HepG2 (cell line): Measurements from ENCODE around the gene SYTL1. TPM values are rescaled to one million over a fixed set of nuclear protein-coding genes. Genes with fewer than 3 reads are reported as not detected.

Source experiments
- ATM ChIP-seq: fragments of 450-650 bp; IDR thresholded peaks from 2 replicates; pipeline ENCODE4 v1.7.1; 2017; ENCODE audit warnings: mild to moderate bottlenecking, borderline replicate concordance
- CREB1 ChIP-seq, 2 experiments: fragments of 450-650 bp in 1 of 2; IDR thresholded peaks; 2 replicates each; pipeline ENCODE4 v1.6.1; 2016 to 2017; ENCODE audit warnings: control low read depth in 1 of 2, mild to moderate bottlenecking in 1 of 2, missing compliant biosample characterization in 1 of 2, missing genetic modification characterization in 1 of 2
- DMAP1 ChIP-seq: IDR thresholded peaks from 2 replicates; pipeline ENCODE4 v1.6.1; 2016
- MEIS2 ChIP-seq: sonication (generic); formaldehyde crosslinking; IDR thresholded peaks from 2 replicates; pipeline ENCODE4 v1.9.0; 2021; ENCODE audit warnings: mild to moderate bottlenecking, missing genetic modification reagents
- NCOA2 ChIP-seq: sonication (generic); formaldehyde crosslinking; IDR thresholded peaks from 2 replicates; pipeline ENCODE4 v1.8.0; 2022; ENCODE audit warnings: inconsistent platforms
- RFX5 ChIP-seq: IDR thresholded peaks from 2 replicates; pipeline ENCODE4 v1.6.1; 2011; ENCODE audit warnings: low read depth, low read length, improper control_type of control experiment
- RFXANK ChIP-seq: IDR thresholded peaks from 2 replicates; pipeline ENCODE4 v1.6.1; 2016
- RNF2 ChIP-seq: fragments of 450-650 bp; conservative IDR thresholded peaks from 2 replicates; pipeline ENCODE4 v1.6.1; 2016; ENCODE audit warnings: low read depth
- TFDP2 ChIP-seq: sonication (generic); formaldehyde crosslinking; IDR thresholded peaks from 2 replicates; pipeline ENCODE4 v1.4.0; 2020; ENCODE audit warnings: missing genetic modification reagents
- THAP11 ChIP-seq: IDR thresholded peaks from 2 replicates; pipeline ENCODE4 v1.6.1; 2016; ENCODE audit warnings: missing biosample characterization, missing genetic modification reagents
- ZKSCAN1 ChIP-seq: fragments of 150-350 bp; IDR thresholded peaks from 2 replicates; pipeline ENCODE4 v1.6.1; 2014; ENCODE audit warnings: low read length
- ZNF160 ChIP-seq: sonication (generic); formaldehyde crosslinking; IDR thresholded peaks from 2 replicates; pipeline ENCODE4 v1.8.0; 2022; ENCODE audit warnings: mild to moderate bottlenecking, inconsistent platforms, missing genetic modification reagents
- ZNF225 ChIP-seq: sonication (generic); formaldehyde crosslinking; IDR thresholded peaks from 2 replicates; pipeline ENCODE4 v1.4.0; 2020; ENCODE audit warnings: mild to moderate bottlenecking, missing genetic modification reagents
- ZNF256 ChIP-seq: sonication (generic); formaldehyde crosslinking; conservative IDR thresholded peaks from 2 replicates; pipeline ENCODE4 v1.4.0; 2020; ENCODE audit warnings: missing genetic modification reagents
- ZNF431 ChIP-seq: sonication (generic); formaldehyde crosslinking; IDR thresholded peaks from 2 replicates; pipeline ENCODE4 v1.9.0; 2022; ENCODE audit warnings: missing genetic modification reagents, low read depth, mild to moderate bottlenecking, borderline replicate concordance
- ZSCAN20 ChIP-seq: sonication (generic); formaldehyde crosslinking; IDR thresholded peaks from 2 replicates; pipeline ENCODE4 v1.4.0; 2020; ENCODE audit warnings: missing genetic modification reagents, mild to moderate bottlenecking, borderline replicate concordance
- polyA plus RNA-seq, 8 experiments: library from polyadenylated mRNA; depleted of rRNA in 3 of 8; stranded (reverse) in 7 of 8; unstranded in 1 of 8; fragments of >200 nt; fragmentation: Illumina TruSeq in 4 of 8; extraction: Trizol in 4 of 8; gene quantifications; 2 replicates each; pipeline versions ENCODE4 v1.2.1 to v1.2.3, GENCODE V29; 2011 to 2016; ENCODE audit warnings: low read depth in 4 of 8, missing spikeins in 1 of 8, mixed read lengths in 1 of 8; ENCODE audit not compliant: insufficient read depth in 1 of 8
- total RNA-seq, 5 experiments: library from RNA; depleted of rRNA; stranded (reverse); fragments of >200 nt; fragmentation: Illumina TruSeq; extraction: Trizol; gene quantifications; 2 replicates each; pipeline ENCODE4 v1.2.3, GENCODE V29; 2016; ENCODE audit warnings: low read depth in 1 of 5
- TF ChIP-seq, protein P1 (sequence below): sonication (generic); formaldehyde crosslinking; IDR thresholded peaks from 2 replicates; pipeline ENCODE4 v1.5.0; 2020; ENCODE audit warnings: mild to moderate bottlenecking, missing genetic modification reagents, borderline replicate concordance
- TF ChIP-seq, protein P2 (sequence below): IDR thresholded peaks from 2 replicates; pipeline ENCODE4 v1.6.1; 2018; ENCODE audit warnings: missing genetic modification reagents, mild to moderate bottlenecking, missing compliant biosample characterization
- TF ChIP-seq, protein P3 (sequence below): sonication (generic); formaldehyde crosslinking; IDR thresholded peaks from 2 replicates; pipeline ENCODE4 v1.4.0; 2020; ENCODE audit warnings: missing genetic modification reagents, borderline replicate concordance

Gene SYTL1
- total and polyA plus RNA-seq, 2 of the 13 experiments (the other 11 are each of a cell fraction or from before 2014, with no cell fraction given) = 11.1 to 17.8 TPM

DNA sequence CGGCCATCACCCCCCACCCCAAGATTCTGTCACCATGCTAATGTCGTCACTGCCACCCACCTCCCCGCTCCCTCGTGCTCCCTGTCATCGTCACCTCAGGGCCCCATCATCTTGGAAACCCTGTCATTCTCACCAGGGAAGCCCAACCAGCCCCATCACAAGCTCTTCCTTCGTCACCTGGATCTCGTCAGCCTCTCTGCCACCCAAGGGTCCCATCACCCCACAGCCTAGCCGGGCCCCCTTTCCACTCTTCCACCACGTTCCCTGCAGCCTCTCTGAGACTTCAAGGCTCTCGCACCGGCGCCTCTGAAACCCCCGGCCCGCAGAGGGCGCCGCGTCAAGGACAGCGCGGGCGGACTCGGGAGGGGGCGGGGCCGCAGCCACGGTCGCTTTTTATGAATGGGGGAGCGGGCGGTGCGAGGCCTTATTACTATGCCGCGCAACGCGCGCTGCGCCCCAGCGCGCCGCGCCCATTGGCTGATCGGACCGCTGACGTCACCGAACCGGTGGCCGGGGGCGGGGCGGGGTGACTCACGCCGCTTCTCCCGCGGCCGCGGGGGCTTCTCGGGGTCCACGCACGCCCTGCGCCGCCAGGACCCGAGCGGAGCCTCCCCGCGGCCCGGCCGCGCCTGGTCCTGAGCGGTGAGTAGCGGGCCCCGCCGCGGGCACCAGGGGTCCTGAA, 50.4 kb downstream of the SYTL1 start, which contains the start of gene GPR3 (continued):
- TF ChIP-seq ZNF160 (CRISPR knock-in tag) = no peak
- no peak for TF ChIP-seq RNF2
- peak; percentile 95 for TF ChIP-seq CREB1 (IDR thresholded peaks at IDR 0.05)
- TF ChIP-seq CREB1 (CRISPR knock-in tag; IDR thresholded peaks at IDR 0.05) = no peak; the same call in none of the 2 replicates
- no peak for TF ChIP-seq MEIS2 (CRISPR knock-in tag)
- TF ChIP-seq, protein P1, sequence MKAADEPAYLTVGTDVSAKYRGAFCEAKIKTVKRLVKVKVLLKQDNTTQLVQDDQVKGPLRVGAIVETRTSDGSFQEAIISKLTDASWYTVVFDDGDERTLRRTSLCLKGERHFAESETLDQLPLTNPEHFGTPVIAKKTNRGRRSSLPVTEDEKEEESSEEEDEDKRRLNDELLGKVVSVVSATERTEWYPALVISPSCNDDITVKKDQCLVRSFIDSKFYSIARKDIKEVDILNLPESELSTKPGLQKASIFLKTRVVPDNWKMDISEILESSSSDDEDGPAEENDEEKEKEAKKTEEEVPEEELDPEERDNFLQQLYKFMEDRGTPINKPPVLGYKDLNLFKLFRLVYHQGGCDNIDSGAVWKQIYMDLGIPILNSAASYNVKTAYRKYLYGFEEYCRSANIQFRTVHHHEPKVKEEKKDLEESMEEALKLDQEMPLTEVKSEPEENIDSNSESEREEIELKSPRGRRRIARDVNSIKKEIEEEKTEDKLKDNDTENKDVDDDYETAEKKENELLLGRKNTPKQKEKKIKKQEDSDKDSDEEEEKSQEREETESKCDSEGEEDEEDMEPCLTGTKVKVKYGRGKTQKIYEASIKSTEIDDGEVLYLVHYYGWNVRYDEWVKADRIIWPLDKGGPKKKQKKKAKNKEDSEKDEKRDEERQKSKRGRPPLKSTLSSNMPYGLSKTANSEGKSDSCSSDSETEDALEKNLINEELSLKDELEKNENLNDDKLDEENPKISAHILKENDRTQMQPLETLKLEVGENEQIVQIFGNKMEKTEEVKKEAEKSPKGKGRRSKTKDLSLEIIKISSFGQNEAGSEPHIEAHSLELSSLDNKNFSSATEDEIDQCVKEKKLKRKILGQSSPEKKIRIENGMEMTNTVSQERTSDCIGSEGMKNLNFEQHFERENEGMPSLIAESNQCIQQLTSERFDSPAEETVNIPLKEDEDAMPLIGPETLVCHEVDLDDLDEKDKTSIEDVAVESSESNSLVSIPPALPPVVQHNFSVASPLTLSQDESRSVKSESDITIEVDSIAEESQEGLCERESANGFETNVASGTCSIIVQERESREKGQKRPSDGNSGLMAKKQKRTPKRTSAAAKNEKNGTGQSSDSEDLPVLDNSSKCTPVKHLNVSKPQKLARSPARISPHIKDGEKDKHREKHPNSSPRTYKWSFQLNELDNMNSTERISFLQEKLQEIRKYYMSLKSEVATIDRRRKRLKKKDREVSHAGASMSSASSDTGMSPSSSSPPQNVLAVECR = peak; percentile 57; the same call in 1 of the 2 replicates
- no peak for TF ChIP-seq ZKSCAN1
- TF ChIP-seq THAP11 = peak; percentile 55
- TF ChIP-seq, protein P2, sequence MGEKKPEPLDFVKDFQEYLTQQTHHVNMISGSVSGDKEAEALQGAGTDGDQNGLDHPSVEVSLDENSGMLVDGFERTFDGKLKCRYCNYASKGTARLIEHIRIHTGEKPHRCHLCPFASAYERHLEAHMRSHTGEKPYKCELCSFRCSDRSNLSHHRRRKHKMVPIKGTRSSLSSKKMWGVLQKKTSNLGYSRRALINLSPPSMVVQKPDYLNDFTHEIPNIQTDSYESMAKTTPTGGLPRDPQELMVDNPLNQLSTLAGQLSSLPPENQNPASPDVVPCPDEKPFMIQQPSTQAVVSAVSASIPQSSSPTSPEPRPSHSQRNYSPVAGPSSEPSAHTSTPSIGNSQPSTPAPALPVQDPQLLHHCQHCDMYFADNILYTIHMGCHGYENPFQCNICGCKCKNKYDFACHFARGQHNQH (CRISPR knock-in tag) = no peak
- TF ChIP-seq, protein P3, sequence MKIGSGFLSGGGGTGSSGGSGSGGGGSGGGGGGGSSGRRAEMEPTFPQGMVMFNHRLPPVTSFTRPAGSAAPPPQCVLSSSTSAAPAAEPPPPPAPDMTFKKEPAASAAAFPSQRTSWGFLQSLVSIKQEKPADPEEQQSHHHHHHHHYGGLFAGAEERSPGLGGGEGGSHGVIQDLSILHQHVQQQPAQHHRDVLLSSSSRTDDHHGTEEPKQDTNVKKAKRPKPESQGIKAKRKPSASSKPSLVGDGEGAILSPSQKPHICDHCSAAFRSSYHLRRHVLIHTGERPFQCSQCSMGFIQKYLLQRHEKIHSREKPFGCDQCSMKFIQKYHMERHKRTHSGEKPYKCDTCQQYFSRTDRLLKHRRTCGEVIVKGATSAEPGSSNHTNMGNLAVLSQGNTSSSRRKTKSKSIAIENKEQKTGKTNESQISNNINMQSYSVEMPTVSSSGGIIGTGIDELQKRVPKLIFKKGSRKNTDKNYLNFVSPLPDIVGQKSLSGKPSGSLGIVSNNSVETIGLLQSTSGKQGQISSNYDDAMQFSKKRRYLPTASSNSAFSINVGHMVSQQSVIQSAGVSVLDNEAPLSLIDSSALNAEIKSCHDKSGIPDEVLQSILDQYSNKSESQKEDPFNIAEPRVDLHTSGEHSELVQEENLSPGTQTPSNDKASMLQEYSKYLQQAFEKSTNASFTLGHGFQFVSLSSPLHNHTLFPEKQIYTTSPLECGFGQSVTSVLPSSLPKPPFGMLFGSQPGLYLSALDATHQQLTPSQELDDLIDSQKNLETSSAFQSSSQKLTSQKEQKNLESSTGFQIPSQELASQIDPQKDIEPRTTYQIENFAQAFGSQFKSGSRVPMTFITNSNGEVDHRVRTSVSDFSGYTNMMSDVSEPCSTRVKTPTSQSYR (CRISPR knock-in tag) = peak; percentile 66; the same call in 1 of the 2 replicates
- peak; percentile 43; the same call in 1 of the 2 replicates for TF ChIP-seq DMAP1
- TF ChIP-seq ZSCAN20 (CRISPR knock-in tag) = 0 out of 2 replicates have a peak, but pooled peaks have one; percentile 32
- no peak for TF ChIP-seq ATM
- TF ChIP-seq NCOA2 (CRISPR knock-in tag) = no peak
- TF ChIP-seq RFXANK (CRISPR knock-in tag) = peak; percentile 89
- no peak for TF ChIP-seq ZNF431
- TF ChIP-seq RFX5 = peak; percentile 83
- 0 out of 2 replicates have a peak, but pooled peaks have one; percentile 22 for TF ChIP-seq ZNF225
- peak; percentile 75 for TF ChIP-seq TFDP2 (CRISPR knock-in tag)
- no peak for TF ChIP-seq ZNF256
